ENCODE data around the gene ATRN.

The ATRN gene

GRCh38 chr20:3678198-3678597 lies 207.4 kb downstream of the ATRN start:
- no peak for DNase-seq (ENCODE audit: low spot score)

DNA sequence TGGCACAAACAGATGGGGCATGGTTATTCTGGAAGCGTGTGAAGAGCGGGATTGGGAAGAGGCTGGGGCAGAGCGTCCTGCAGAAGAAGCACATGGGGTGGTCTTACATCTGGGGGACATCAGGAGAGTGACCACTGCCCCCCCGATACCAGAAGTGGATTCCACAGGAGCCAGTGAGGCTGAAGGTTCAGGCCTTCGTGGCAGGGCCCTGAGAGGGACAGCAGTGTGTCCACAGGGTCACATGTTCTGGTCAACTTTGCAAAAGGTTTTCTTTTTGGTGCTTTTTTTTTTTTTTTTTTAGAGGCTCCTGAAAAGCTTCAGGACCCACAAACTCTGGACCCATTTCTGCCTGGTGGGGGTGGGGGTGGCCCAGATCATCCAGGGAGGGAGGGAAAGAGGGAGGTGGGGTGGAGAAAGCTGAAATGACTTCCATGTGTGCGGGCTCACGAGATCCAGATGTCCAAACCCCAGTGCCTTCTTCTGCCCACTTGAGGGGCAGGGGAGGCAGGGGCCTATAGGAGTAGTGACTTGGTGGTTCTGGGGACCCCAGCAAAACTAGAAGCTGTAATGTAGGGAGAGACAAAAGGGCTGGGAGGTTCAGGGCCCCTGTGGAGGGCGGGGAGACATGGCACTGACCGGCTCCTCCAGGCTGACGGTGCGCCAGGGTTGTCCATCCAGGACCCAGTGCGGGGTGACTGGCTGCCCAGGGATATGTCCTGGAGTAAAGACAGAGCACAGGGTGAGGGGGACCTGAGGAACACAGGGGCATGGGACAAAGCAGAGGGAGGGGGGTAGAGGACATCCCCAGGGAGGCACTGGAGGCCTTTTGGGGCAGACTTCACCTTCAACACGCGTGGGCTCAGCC lies 208.3 kb downstream of the ATRN start:
- no peak for DNase-seq (ENCODE audit: low spot score)

DNA sequence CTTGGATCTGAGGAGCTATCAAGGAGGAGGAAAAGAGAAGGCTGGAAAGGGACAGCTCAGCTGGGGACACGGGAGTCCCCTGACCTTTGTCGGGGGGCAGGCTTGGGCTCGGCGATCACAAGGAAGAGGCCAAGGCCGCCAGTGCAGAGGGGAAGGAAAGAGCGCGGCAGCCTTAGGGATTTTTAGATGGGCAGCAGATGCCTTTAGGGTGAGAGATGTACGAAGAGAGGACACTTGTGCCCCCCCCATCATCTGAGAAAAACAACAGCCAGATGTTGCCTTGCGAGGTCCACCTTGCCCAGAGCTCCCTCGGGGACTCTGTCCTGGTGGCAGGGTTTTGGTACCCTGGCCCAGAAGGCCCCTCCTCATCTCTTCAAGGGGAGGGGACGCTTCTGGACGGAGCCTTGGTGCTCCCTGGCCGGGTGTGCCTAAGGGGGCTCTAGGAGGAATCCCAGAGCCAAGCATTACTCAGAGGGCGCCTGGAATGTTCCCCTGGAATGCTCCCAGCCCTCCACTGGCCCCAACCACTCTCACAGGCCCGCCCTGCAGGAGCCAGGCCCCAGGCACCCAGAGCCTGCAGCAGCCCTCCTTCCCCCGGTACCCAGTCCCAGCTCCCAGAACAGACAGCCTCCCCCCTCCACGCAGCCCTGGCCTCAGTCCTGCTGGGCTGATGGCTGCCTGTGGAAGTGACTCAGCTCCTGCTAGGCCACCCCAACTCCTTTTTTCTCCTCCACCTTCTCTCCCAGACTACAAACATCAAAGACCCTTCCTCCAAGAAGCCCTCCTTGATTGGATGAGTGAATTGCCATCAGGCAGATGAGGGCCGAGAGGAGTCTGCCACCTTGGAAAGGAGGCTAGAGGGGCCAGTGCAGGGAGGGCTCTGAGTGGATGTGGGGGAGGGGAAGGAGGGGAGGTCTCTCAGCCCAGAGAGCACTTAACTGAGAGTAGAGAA lies 209.2 kb downstream of the ATRN start:
- no peak for DNase-seq (ENCODE audit: low spot score)

DNA sequence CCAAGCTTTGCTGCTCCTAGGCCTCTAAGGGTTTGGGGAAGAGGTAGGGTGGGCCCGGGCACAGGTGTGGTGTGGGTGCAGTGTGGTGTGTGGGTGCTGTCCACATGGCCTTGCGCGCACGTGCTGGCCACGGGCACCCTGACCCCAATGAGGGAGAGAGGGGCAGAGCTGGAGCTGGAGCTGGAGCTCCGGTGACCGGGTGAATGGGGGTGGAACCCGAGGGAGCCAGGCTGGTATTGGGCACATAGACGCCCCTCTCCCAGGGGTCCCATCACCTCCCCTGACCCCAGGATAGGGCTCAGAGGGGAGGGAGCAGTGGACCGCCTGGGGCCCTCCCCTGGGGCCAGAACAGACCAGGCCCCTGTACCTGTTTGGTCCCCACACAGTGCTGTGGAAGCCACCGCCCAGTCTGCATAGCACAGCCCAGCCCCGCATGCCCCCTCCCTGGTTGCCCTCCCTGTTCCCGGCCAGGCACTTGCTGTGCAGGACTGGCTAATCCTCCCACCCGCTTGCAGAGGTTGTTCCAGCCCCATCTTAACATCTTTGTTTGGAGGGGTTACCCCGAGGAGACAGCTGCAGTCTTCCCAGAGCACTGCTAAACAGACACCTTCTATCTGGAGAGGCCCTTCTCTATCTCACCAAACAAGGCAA lies 210.0 kb downstream of the ATRN start:
- no peak for DNase-seq (ENCODE audit: low spot score)

- no peak for DNase-seq (ENCODE audit: low spot score)
Observed at GRCh38 chr20:3681352-3681930, 210.6 kb downstream of the ATRN start.

- no peak for DNase-seq (ENCODE audit: low spot score)
Observed at GRCh38 chr20:3681931-3682781, 211.3 kb downstream of the ATRN start, which contains the start of gene ADAM33. ADAM33 (minus strand) TSS chr20:3682010; CDS start chr20:3682004, 6 bp downstream.

GRCh38 chr20:3685341-3685740 lies 214.5 kb downstream of the ATRN start:
- no peak for DNase-seq (ENCODE audit: low spot score)

DNA sequence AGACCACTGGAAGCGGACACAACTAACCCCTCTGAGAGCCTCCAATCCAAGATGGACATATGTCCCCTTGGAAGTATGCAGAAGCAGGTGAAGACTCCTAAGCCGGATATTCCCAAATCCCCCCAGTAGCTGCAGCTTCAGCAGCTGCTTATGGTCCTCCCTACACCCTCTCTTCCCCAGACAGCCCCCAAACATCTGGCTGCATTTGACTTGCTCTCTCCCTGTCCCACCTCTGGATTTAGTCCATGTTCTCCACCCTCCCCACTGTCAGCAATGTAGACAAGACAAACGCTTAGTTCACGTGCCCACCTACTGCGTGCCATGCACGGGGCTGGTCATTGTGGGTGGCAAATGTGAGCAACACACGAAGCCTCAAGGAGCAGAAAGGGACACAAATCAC lies 215.6 kb downstream of the ATRN start:
- DNase-seq (ENCODE audit: low spot score) = no peak

DNA sequence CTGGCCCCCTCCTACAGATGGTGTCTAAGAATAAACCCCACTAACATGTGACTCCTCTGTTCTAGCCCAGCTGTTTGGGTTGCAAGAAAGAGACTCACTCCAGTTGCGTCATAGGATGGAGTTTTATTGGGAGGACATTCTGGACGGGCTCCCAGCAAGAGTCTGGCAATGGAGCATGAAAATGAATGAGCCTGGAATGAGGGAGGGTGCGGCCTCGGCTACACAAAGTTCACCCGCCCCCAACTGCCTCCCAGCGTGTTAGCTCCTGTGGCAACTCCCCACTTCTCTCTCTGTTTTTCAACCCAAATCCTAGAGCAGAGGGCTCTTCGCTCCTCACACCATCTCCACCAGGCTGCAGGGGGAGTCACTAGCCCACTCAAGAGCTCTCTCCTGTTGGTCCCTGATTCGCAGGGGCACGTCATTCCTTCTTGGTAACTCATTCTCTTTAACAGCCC lies 216.1 kb downstream of the ATRN start:
- DNase-seq (ENCODE audit: low spot score) = no peak

- no peak for DNase-seq (ENCODE audit: low spot score)
Observed at GRCh38 chr20:3687655-3688054, 216.8 kb downstream of the ATRN start.

DNA sequence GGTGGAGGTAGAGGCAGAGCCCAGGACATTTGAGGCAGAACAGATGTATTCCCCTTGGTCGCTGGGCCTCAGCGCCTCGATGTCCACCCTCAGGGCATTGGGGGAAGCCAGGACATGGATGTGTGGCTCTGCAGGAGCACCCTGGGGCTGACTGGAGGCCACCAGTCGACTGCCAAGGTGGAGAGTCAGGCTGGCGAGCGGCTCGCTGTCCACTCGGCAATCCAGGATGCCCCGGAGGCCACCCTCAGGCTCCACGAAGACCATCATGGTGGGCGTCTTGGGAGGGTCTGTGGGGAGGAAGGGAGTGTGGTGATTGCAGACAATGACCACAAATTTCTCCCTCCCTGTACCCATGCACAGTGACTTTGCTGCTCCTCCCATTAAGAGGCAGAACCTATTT lies 219.2 kb downstream of the ATRN start:
- no peak for DNase-seq (ENCODE audit: low spot score)

DNA sequence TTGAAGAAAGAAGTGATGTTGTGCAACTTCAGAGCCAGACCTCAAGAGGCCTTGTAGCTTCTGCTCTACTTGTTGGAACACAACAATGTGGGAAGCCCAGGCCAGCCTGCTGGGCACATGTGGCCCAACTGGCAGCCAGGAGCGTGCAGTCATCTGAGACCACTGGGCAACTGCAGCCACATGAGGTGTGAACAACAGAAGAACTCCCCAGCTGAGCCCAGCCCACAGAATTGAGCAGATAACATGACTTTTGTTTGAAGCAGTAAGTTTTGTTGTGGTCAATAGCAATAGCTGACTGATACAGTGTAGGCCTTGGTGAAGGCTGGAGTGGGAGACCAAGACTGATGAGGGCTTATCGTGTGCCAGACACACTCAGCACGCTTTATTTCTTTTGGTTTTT lies 219.6 kb downstream of the ATRN start:
- no peak for DNase-seq (ENCODE audit: low spot score)

DNA sequence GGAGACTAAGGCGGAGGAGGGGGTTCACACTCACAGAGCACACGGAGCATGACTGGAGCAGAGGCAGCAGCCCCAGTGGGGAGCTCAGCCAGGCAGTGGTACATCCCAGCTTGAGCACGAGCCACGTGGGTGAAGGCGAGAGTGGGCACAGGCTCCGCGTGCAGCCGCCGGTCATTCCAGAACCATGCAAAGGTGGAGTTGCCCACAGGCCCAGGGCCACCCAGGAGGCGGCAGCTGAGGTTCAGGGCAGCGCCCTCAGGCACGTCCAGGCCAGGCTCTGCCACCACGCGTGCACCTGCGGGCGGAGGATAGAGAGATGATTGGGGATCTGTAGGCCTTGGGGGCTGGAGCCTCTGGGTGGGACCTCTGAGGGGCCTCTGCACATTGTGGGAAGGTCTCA lies 220.5 kb downstream of the ATRN start:
- no peak for DNase-seq (ENCODE audit: low spot score)

DNA sequence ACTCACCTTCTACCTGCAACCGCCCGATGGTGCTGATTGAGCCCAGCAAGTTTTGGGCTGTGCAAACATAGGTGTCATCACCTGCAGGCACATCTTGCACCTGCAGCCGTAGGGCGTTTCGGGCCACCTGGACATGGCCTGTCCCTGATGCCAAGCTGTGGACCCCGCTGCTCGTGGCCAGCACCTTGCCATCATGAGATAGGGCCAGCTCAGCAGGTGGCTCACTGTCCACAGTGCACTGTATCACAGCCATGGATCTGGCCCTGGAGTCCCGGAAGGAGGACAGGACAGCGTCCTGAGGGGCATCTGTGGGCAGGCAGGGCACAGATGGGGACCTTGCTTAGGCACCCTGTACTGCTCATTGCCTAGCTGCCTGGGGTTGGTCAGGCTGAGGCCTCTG lies 221.1 kb downstream of the ATRN start:
- no peak for DNase-seq (ENCODE audit: low spot score)

- no peak for DNase-seq (ENCODE audit: low spot score)
Observed at GRCh38 chr20:3692706-3693294, 222.0 kb downstream of the ATRN start.

GRCh38 chr20:3693376-3693775 lies 222.6 kb downstream of the ATRN start:
- DNase-seq (ENCODE audit: low spot score) = no peak

- no peak for DNase-seq (ENCODE audit: low spot score)
Observed at GRCh38 chr20:3694864-3695263, 224.0 kb downstream of the ATRN start.

GRCh38 chr20:3696200-3696599 lies 225.4 kb downstream of the ATRN start:
- no peak for DNase-seq (ENCODE audit: low spot score)

- no peak for DNase-seq (ENCODE audit: low spot score)
Observed at GRCh38 chr20:3696745-3697587, 226.1 kb downstream of the ATRN start.

Data from CD4-positive, alpha-beta T cell treated with Interleukin-15 for 4 hours (primary cell).